Transverse colon (tissue), 4 donors: Measurements from ENCODE around the gene GRIK4. TPM values are rescaled to one million over a fixed set of nuclear protein-coding genes. Genes with fewer than 3 reads are reported as not detected.

Source experiments
- DNase-seq: peaks from one replicate; pipeline ENCODE4 v3.0.0-alpha.2; 2019
- H3K27ac ChIP-seq, 4 donors: fragments of 200-600 bp; sonication (generic); 2 replicates each; pipeline ENCODE4 v1.5.1; 2016 to 2018; ENCODE audit warnings: inconsistent platforms in 4 of 4
- H3K27me3 ChIP-seq: fragments of 200-600 bp; sonication (generic); 2 replicates; pipeline ENCODE4 v1.5.1; 2017; ENCODE audit warnings: inconsistent platforms
- H3K36me3 ChIP-seq, 4 donors: fragments of 200-600 bp; sonication (generic); 2 replicates each; pipeline ENCODE4 v1.5.1; 2017 to 2019; ENCODE audit warnings: inconsistent platforms in 4 of 4
- H3K4me1 ChIP-seq, 4 donors: fragments of 200-600 bp; sonication (generic); 2 replicates each; pipeline ENCODE4 v1.5.1; 2017 to 2020; ENCODE audit warnings: inconsistent platforms in 4 of 4
- H3K4me3 ChIP-seq, 4 donors: fragments of 200-600 bp; sonication (generic); 1 replicate in 1 of 4; 2 replicates in 3 of 4; pipeline versions ENCODE4 v1.5.1 to v1.6.1; 2017 to 2019; ENCODE audit warnings: inconsistent platforms in 4 of 4
- H3K9me3 ChIP-seq, 2 donors: fragments of 200-600 bp; sonication (generic); 2 replicates each; pipeline ENCODE4 v1.5.1; 2017 to 2019; ENCODE audit warnings: inconsistent platforms in 2 of 2
- EP300 ChIP-seq: sonication (generic); formaldehyde crosslinking; IDR thresholded peaks from one replicate; pipeline ENCODE4 v1.6.1; 2017; ENCODE audit warnings: antibody characterized with exemption, low read depth
- POLR2A ChIP-seq: fragments of 450-650 bp; IDR thresholded peaks from one replicate; pipeline ENCODE4 v1.6.1; 2016; ENCODE audit warnings: antibody characterized with exemption, mild to moderate bottlenecking, moderate library complexity
- POLR2AphosphoS5 ChIP-seq, 3 donors: sonication (generic); formaldehyde crosslinking; IDR thresholded peaks; one replicate each; pipeline ENCODE4 v1.6.1; 2016; ENCODE audit warnings: antibody characterized with exemption in 3 of 3
- WGBS, 2 donors: methylation state at CpG; one replicate each; pipeline ENCODE4 v1.1.5; 2018; ENCODE audit warnings: low coverage in 1 of 2; 5-methylcytosine and 5-hydroxymethylcytosine counted together
- in situ Hi-C, 4 donors: fragments of 200-750 bp; cut with MboI; loops; one replicate each; pipeline versions ENCODE4 v1.15.0 to v1.15.1; 2017; ENCODE audit warnings: low sequenced_read_pairs in 3 of 4, low pct_ligation_motif_present in 1 of 4, low pct_unique_long_range_greater_than_20kb in 1 of 4
- intact Hi-C: fragments of 100-400 bp; cut with DNase I; formaldehyde crosslinking; loops from one replicate; pipeline ENCODE4 v1.15.1; 2023; ENCODE audit warnings: low total_unique reads
- total RNA-seq, 4 donors: library from RNA; depleted of rRNA; stranded (reverse); fragments of >200 nt; gene quantifications; one replicate each; pipeline ENCODE4 v1.1.0, GENCODE V29; 2016
- TF ChIP-seq, protein P1 (sequence below), 5 experiments: fragments of 200-600 bp in 3 of 5; fragments of 450-650 bp in 2 of 5; sonication (generic) in 3 of 5; IDR thresholded peaks; 1 replicate in 2 of 5; 2 replicates in 3 of 5; pipeline ENCODE4 v1.5.1; 2016 to 2017; ENCODE audit warnings: antibody characterized with exemption in 5 of 5, inconsistent platforms in 3 of 5, mild to moderate bottlenecking in 2 of 5, moderate library complexity in 1 of 5

The GRIK4 gene
- total RNA-seq, 4 donors from 2014 or later: 2.6 TPM; not detected in 3

DNA sequence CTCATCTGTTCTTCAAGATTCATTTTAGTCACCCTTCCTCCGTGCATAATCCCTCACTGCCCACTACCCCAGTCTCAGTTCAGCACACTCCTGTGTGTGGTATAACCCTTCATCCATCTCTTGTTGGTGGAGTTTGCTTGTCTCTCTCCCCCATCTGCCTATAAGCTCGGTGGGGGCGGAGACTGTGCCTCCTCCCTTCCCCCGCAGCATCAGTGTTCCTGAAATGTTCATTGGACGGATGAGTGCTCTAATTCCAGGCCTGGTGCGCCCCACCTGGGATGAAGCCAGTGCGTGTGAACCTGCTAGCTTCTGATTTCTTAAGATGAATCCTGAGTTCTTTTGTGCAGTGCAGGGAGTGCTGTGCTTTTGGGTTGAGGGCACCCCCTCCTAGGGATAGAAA, 100.0 kb downstream of the GRIK4 start:
- DNase-seq: no peak
- Histone ChIP-seq H3K27me3 (no peaks in the 10 kb centered on the region), H3K36me3 (no peaks in the 10 kb centered on the region), H3K27ac (no peak overlapping the region), H3K4me1 (peaks cover 0 to 13% (median 4%) of the 10 kb centered on the region in 4 donors), H3K9me3 (no peaks in the 10 kb centered on the region), H3K4me3 (no peak overlapping the region)
- intact Hi-C loops (no loop called here), in situ Hi-C loops (no loop called here)
- TF ChIP-seq POLR2A: no peak
- TF ChIP-seq, protein P1, sequence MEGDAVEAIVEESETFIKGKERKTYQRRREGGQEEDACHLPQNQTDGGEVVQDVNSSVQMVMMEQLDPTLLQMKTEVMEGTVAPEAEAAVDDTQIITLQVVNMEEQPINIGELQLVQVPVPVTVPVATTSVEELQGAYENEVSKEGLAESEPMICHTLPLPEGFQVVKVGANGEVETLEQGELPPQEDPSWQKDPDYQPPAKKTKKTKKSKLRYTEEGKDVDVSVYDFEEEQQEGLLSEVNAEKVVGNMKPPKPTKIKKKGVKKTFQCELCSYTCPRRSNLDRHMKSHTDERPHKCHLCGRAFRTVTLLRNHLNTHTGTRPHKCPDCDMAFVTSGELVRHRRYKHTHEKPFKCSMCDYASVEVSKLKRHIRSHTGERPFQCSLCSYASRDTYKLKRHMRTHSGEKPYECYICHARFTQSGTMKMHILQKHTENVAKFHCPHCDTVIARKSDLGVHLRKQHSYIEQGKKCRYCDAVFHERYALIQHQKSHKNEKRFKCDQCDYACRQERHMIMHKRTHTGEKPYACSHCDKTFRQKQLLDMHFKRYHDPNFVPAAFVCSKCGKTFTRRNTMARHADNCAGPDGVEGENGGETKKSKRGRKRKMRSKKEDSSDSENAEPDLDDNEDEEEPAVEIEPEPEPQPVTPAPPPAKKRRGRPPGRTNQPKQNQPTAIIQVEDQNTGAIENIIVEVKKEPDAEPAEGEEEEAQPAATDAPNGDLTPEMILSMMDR (IDR thresholded peaks at IDR 0.05): no peak
- no peak for TF ChIP-seq EP300
- TF ChIP-seq POLR2AphosphoS5 (IDR thresholded peaks at IDR 0.05): no peak
- 85 to 95% methylated on average over 2 to 7 of the region's 7 CpGs for WGBS, 2 donors

GRCh38 chr11:120612513-120613263, 101.1 kb downstream of the GRIK4 start:
- no peaks in the 10 kb centered on the region for H3K36me3 ChIP-seq
- DNase-seq: peak; percentile 28
- H3K27me3 ChIP-seq: no peaks in the 10 kb centered on the region
- TF ChIP-seq, protein P1 (IDR thresholded peaks at IDR 0.05): no peak
- TF ChIP-seq POLR2A (no peak), POLR2AphosphoS5 (IDR thresholded peaks at IDR 0.05) (no peak), EP300 (no peak)
- intact Hi-C loops: no loop called here
- in situ Hi-C loops: no loop called here
- H3K4me3 ChIP-seq: no peak overlapping the region
- H3K4me1 ChIP-seq: peaks cover 0 to 13% (median 4%) of the 10 kb centered on the region in 4 donors
- H3K27ac ChIP-seq: no peak overlapping the region
- H3K9me3 ChIP-seq: no peaks in the 10 kb centered on the region
- 29 to 51% methylated on average over 2 to 8 of the region's 8 CpGs for WGBS, 2 donors

DNA sequence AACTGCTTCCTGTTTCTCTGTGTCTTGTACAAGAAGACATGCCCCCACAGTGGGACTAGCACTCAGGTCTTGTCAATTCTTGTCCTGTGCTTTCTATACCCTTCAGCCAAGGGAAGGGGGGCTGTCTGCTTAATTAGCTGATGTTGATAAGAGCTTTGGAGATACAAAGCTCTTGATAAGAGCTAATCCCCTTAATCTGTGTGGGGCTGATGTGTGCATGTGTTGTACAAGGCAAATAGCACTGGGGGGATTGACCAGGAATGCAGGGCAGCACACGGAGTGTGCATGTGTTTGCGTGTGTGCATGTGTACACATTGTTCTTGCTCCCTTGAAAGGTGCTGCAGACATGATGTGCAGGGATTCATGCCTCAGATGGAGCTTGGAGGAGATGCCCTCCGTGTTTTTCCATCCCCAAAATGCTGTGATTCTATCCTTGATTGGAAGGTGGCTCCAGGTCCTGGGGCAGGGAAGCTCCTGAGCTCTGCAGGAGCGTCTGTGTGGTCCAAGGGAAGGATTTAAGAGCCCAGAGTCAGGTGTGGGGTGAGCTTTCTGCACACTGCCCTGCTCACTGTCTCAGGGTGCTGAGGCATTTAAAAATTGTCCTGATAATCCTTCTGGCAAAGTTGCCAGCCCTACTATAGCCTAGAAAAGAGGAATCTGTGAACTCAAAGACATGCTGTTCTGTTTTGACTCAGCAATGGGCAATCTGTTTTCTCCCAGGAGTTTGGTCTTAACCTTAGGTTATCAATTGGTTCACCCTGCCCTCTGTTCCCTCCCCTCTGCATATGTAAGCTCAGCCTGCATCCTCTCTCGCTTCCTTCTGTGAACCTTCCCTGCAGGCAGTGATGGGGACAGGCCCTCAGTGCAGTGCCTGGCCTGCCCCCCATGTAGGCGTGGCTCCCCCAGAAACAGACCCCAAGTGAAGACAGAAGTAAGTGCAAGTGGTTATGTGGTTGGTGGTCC, 102.0 kb downstream of the GRIK4 start:
- H3K27me3 ChIP-seq: no peaks in the 10 kb centered on the region
- H3K9me3 ChIP-seq: no peaks in the 10 kb centered on the region
- H3K36me3 ChIP-seq: no peaks in the 10 kb centered on the region
- no peak overlapping the region for H3K4me3 ChIP-seq
- in situ Hi-C loops (no loop called here), intact Hi-C loops (no loop called here)
- TF ChIP-seq EP300 (no peak), POLR2AphosphoS5 (IDR thresholded peaks at IDR 0.05) (no peak), POLR2A (no peak)
- TF ChIP-seq, protein P1 (IDR thresholded peaks at IDR 0.05): no peak
- no peak for DNase-seq
- H3K4me1 ChIP-seq: peaks cover 0 to 12% (median 4%) of the 10 kb centered on the region in 4 donors
- WGBS, 2 donors: 73 to 100% methylated on average over 1 to 6 of the region's 6 CpGs
- no peak overlapping the region for H3K27ac ChIP-seq

DNA sequence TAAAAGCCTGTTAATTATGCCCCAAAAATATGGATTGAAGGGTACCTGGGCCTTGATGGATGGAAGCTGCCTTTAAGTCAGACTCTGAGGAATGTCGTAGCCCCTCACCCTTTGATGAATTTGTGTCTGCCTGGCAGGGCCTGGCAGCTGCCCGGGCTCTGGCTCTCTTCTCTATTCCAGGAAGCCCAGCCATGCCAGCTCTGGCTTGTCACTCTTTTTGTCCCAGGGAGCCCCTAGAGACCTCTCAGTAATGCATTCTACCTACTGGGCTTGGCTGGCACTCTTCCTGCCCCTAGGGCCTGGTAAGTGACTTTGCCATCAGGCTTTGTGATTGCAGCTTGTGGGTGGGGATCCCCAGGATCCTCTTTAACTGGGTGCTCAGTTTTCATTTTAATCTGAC, 103.8 kb downstream of the GRIK4 start:
- Histone ChIP-seq H3K4me1 (peaks cover 0 to 5% (median 0%) of the 10 kb centered on the region in 4 donors), H3K36me3 (no peaks in the 10 kb centered on the region), H3K27me3 (no peaks in the 10 kb centered on the region), H3K9me3 (no peaks in the 10 kb centered on the region), H3K27ac (no peak overlapping the region), H3K4me3 (no peak overlapping the region)
- no peak for DNase-seq
- no peak for TF ChIP-seq POLR2AphosphoS5 (IDR thresholded peaks at IDR 0.05)
- TF ChIP-seq EP300: no peak
- TF ChIP-seq, protein P1 (IDR thresholded peaks at IDR 0.05): no peak
- TF ChIP-seq POLR2A: no peak
- WGBS, 2 donors: 67 to 100% methylated on average over 1 to 2 of the region's 2 CpGs
- intact Hi-C loops (no loop called here), in situ Hi-C loops (no loop called here)
